Gastroesophageal sphincter (tissue), 3 donors: ENCODE results near the gene NIPAL4.

Source experiments
- EP300 ChIP-seq: sonication (generic); formaldehyde crosslinking; IDR thresholded peaks from one replicate; pipeline ENCODE4 v1.6.1; 2017; ENCODE audit warnings: antibody characterized with exemption, mild to moderate bottlenecking
- POLR2AphosphoS5 ChIP-seq: sonication (generic); formaldehyde crosslinking; IDR thresholded peaks from one replicate; pipeline ENCODE4 v1.6.1; 2017; ENCODE audit warnings: antibody characterized with exemption
- TF ChIP-seq, protein P1 (sequence below), 4 experiments: fragments of 200-600 bp in 2 of 4; fragments of 450-650 bp in 2 of 4; sonication (generic) in 1 of 4; IDR thresholded peaks; one replicate each; pipeline ENCODE4 v1.5.1; 2017 to 2019; ENCODE audit warnings: antibody characterized with exemption in 4 of 4, mild to moderate bottlenecking in 2 of 4, moderate library complexity in 2 of 4

GRCh38 chr5:157506066-157506590 lies 46.1 kb downstream of the NIPAL4 start:
- TF ChIP-seq, protein P1, sequence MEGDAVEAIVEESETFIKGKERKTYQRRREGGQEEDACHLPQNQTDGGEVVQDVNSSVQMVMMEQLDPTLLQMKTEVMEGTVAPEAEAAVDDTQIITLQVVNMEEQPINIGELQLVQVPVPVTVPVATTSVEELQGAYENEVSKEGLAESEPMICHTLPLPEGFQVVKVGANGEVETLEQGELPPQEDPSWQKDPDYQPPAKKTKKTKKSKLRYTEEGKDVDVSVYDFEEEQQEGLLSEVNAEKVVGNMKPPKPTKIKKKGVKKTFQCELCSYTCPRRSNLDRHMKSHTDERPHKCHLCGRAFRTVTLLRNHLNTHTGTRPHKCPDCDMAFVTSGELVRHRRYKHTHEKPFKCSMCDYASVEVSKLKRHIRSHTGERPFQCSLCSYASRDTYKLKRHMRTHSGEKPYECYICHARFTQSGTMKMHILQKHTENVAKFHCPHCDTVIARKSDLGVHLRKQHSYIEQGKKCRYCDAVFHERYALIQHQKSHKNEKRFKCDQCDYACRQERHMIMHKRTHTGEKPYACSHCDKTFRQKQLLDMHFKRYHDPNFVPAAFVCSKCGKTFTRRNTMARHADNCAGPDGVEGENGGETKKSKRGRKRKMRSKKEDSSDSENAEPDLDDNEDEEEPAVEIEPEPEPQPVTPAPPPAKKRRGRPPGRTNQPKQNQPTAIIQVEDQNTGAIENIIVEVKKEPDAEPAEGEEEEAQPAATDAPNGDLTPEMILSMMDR (IDR thresholded peaks at IDR 0.05), result no peak
- no peak for TF ChIP-seq EP300
- no peak for TF ChIP-seq POLR2AphosphoS5
